22Rv1 (cell line): ENCODE data around the gene CARMIL1.

ENCODE experiments used
- ZFX ChIP-seq: fragments of 450-650 bp; IDR thresholded peaks from 2 replicates; pipeline ENCODE4 v1.6.1; 2017; ENCODE audit warnings: antibody characterized with exemption, borderline replicate concordance
- TF ChIP-seq, protein P1 (sequence below): fragments of 450-650 bp; IDR thresholded peaks from 2 replicates; pipeline ENCODE4 v1.5.1; 2017; ENCODE audit warnings: mild to moderate bottlenecking

DNA sequence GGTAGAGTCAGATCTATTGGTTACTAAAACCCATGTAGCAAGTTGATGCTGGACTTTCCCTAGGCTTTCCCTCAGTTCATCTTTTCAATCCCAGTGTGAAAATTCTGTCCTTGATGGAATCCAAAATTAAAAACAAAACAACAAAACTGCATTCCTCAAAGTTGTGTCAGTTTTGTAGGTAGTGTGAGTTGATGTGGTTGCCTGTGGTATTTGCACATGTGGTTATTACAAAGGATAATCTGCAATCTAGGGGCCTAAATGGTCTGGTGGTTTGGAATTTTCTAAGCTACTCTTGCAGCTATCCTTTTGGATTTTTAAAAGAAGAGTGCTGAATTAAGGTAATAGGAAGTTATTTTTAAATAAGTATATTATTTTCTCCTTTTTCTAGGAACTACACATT lies 240.7 kb downstream of the CARMIL1 start:
- TF ChIP-seq, protein P1, sequence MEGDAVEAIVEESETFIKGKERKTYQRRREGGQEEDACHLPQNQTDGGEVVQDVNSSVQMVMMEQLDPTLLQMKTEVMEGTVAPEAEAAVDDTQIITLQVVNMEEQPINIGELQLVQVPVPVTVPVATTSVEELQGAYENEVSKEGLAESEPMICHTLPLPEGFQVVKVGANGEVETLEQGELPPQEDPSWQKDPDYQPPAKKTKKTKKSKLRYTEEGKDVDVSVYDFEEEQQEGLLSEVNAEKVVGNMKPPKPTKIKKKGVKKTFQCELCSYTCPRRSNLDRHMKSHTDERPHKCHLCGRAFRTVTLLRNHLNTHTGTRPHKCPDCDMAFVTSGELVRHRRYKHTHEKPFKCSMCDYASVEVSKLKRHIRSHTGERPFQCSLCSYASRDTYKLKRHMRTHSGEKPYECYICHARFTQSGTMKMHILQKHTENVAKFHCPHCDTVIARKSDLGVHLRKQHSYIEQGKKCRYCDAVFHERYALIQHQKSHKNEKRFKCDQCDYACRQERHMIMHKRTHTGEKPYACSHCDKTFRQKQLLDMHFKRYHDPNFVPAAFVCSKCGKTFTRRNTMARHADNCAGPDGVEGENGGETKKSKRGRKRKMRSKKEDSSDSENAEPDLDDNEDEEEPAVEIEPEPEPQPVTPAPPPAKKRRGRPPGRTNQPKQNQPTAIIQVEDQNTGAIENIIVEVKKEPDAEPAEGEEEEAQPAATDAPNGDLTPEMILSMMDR = no peak
- no peak for TF ChIP-seq ZFX
